Stimulated activated CD8-positive, alpha-beta memory T cell treated with anti-CD3 and anti-CD28 coated beads, Interleukin-7, amount 100 ng/mL, for 24 hours (primary cell): ENCODE measurements around the gene PEAK1.
"Not testable (repeated sequence)": the region's sequence is repeated elsewhere in the genome, so short reads cannot be mapped to it uniquely, and the experiment has no call there.

Experiments used
- DNase-seq: peaks from one replicate; pipeline ENCODE4 v3.0.0-alpha.2; 2020; ENCODE audit warnings: low read depth

PEAK1 gene

GRCh38 chr15:77171221-77171967, 248.5 kb downstream of the PEAK1 start:
- no peak for DNase-seq

DNA sequence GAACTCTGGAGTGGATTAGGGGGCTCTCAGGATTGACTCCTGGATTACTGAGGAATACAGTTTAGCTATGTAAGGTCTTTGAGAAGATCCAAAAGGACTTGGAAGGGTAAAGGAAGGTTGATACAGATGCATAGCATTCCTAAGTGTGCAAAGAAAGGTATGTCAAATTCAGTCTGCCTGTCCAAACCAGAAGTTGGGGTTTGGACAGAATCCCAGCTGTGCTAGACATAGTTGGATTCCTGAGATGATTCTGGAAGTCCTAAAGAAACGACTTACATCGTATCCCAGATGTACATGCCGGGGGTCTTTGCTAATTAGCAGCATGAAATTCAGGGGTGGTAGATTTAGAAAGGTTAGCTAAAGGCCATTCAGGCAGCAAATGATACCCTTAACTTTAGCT, 251.3 kb downstream of the PEAK1 start:
- DNase-seq, result no peak

GRCh38 chr15:77168141-77168540, 251.8 kb downstream of the PEAK1 start:
- no peak for DNase-seq

DNA sequence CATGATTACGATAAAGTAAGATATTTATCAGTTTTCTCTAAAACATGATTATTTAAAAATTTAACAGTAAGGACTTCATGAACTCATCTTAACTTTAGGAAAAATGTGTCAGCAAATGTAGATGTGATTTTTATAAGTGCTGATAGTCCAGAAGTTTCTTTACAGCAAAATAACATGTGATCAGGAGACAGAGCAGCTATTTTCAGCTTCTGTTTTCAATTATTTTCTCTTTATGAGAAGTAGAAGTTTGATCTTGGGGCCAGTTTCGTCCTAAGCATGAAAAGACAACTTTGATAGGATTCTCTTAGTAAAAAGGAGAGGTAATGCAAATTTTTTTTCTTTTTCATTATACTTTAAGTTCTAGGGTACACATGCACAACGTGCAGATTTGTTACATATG, 252.5 kb downstream of the PEAK1 start:
- DNase-seq, result no peak

DNA sequence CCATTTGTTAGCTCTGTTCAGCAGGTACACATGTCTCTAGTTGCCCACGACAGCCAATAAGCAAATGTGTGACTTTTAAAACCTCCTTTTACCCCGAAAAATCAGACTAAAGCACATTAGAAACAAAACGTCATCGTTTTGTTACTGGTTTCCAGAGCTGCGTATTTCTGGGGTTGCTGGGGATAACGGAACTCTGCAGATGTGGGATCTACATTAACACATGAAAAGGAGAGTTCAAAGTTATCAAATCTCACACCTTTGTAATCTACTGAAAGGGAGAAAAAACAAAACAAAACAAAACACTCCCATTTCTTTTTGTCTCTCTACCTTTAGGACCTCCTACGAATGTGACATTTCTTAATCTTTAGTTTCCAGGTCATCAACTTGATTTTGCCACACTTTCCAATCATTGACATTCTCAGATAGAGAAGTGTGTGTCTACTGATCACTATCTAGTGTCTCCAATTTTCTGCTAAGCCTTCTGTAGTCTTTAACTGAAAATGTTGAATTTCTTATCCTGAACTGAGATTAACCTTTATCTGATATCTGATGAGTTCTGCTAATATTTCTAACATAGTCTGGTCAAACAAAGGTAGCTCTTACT, 256.0 kb downstream of the PEAK1 start:
- DNase-seq, result no peak

GRCh38 chr15:77162872-77163633, 256.9 kb downstream of the PEAK1 start:
- DNase-seq, result no peak

- no peak for DNase-seq
Observed at GRCh38 chr15:77160562-77161478, 259.1 kb downstream of the PEAK1 start.

- not testable (repeated sequence) for DNase-seq
Observed at GRCh38 chr15:77156000-77156399, 263.9 kb downstream of the PEAK1 start.

DNA sequence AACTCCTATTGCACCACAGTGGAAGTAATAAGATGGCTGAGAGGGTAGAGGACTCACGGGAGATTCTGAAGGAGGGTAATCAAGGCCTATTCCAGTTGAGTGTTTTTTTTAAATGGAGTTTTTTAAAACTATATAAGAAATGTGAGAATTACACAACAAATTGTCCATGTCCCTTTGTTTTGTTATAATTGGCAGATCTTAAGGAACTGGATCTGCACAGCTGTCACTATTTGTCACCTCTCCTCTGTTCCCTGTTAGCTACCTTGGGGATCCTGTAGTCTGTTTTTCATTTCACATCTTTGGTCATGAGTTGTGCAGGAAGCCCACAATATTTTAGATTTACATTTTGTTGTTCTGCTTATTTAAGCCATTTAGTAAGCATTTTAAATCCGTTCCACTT, 271.7 kb downstream of the PEAK1 start:
- no peak for DNase-seq

- DNase-seq, result no peak
Observed at GRCh38 chr15:77145370-77145769, 274.5 kb downstream of the PEAK1 start.

DNA sequence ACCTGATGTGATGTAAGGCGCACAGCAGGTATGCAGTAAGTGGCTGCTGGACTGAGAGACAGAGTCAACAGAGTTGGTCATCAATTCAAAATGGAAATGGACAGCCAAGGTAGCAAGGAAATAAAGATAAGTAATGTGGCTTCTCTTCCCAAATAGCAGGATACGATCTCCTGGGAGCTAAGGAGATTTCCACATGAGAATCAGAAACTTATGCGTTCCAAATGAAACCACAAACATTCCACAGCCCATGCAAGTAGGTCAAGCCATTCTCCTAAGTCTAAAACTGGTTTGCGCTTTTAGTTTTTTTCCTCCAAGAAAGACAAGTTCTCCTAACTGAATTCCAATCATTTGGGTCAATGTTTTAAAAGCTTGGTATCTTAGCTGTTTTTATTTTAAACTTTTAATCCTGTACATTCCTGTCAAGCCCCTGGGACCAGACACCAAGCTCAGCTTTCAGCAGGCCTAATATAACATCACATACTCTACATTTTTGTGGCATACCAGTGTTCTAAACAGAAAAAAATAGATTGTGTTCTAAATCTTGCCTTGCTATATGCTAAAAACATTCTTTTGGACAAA, 275.3 kb downstream of the PEAK1 start:
- no peak for DNase-seq

DNA sequence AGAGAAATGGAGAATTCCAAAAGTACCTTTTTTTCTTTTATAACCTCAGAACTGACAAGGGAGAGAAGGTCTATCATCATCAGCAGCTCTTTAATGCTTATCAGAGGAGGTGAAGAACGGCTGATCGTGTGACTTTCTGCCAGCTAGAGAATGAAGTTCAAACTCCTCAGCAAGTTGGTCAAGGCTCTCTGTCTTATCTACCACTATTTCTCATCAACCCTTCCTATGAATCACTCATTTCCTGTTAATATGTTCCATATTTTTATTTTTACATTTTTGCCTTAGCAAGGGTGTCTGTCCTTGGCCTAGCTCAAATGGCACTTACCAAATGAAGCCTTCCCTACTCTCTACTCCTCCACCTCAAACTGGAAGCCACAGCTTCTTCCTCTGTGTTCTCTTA, 275.9 kb downstream of the PEAK1 start:
- DNase-seq, result no peak

DNA sequence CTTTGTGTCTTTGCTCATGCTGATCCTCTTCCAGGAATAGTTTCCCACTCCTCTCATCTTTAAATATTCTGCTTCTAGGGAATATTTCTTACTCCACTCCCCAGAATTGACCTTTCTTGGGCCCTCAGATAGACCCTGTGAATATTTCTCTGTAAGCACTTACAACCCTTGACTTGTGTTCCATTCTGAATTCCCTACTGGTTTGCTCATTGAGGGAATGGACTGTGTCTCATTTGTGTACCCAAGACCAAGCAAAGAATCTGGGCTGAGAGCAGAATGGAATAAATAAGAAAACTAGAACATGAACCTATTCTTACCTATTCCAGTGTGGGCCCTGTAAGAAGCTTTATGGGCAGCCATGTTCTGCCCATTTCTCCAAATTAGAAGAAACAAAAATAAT, 276.3 kb downstream of the PEAK1 start:
- no peak for DNase-seq

GRCh38 chr15:77143191-77143590, 276.7 kb downstream of the PEAK1 start:
- DNase-seq, result no peak

GRCh38 chr15:77140220-77140619, 279.7 kb downstream of the PEAK1 start:
- no peak for DNase-seq

DNA sequence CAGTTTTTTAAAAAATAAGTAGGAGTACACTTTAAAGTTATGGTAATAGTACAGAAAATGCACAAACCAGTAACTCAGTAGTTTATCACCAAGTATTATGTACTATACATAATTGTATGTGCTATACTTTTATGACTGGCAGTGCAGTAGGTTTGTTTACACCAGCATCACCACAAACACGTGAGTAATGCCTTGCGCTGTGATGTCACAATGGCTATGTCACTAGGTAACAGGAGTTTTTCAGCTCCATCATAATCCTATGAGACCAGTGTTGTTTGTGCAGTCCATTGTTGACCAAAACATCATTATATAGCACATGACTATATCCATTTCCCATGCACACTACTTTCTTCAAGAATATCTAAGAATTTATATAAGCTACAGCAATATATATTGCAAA, 280.6 kb downstream of the PEAK1 start:
- DNase-seq, result no peak

- DNase-seq, result no peak
Observed at GRCh38 chr15:77138167-77138522, 281.8 kb downstream of the PEAK1 start.

GRCh38 chr15:77135181-77135580, 284.7 kb downstream of the PEAK1 start:
- no peak for DNase-seq

DNA sequence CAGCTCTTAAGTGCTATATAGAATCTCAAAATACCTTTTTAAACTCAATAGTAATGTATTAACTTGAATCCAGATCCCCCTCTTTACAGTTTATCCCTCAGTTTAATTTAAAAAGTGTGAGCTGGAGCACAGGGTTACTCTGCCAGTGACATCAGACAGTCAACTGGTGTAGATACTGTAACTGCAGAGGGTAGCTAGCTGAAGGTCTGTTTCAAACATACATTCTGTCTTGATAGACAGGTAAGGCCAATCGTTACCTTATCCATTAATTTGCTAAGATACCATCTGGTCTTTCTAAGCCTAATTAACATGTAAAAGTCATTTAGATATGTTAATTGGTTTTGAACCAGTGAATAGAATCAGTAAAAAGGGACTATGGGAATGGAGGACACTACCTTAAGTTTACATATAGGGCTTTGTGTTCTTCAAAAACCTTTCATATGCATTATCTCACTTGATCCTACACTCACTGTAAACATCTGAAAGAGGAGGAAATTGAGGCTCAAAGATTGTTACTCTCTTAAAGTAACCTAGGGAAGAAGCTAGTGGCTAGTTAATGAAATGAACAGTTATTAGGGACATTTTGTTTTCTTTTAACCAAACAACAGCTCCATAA, 289.5 kb downstream of the PEAK1 start:
- no peak for DNase-seq

GRCh38 chr15:77127626-77128025, 292.3 kb downstream of the PEAK1 start:
- DNase-seq, result no peak

DNA sequence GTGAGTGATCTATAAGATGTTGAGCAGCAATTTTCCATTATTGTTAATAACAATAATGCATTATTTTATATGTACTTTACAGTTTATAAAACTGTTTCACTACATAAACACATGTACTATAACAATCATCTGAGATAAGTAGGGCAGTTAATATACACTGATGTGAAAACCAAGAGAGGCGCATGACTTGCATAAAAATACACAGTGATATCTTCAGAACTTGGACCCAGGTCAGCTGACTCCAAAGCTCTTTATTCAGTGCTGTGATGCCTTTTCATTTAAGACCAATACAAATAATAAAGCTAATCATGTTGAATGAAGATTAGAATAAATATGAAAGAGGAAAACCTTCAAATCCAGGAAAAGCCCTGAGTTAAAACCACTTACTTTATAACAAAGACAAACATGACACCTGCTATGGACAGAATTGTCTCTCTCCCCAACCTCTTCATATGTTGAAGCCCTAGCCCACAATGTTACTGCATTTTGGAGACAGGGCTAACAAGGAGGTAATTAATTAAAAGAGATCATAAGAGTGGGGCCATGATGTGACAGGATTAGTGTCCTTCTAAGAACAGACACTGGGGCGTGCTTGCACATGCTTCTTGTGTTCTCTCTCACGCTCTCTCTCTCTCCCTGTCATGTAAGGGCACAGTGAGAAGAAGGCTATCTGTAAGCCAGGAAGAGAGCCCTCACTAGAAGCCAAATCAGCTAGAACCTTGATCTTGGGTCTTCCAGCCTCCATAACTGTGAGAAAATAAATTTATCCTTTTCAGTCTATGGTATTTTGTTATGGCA, 293.2 kb downstream of the PEAK1 start:
- DNase-seq, result no peak
